Neural cell (in vitro differentiated cells): ENCODE measurements around the gene NSFL1C. TPM values are rescaled to one million over a fixed set of nuclear protein-coding genes. Genes with fewer than 3 reads are reported as not detected.
A peak's percentile ranks its signal among the peaks of the same experiment; 100 is the strongest.

Source experiments
- H2AFZ ChIP-seq: fragments of 200-600, 300-800 bp; sonication (generic), shearing (Covaris generic); 2 replicates; pipeline ENCODE4 v1.6.0; 2014; ENCODE audit warnings: low read depth, mild to moderate bottlenecking, antibody characterized with exemption, low read length, moderate library complexity
- H3F3A ChIP-seq: fragments of 200-600 bp; shearing (Covaris generic); 2 replicates; pipeline ENCODE4 v1.6.1; 2016; ENCODE audit warnings: mild to moderate bottlenecking, moderate library complexity, mixed read lengths, antibody characterized with exemption, low read length; ENCODE audit not compliant: insufficient read depth, poor library complexity, severe bottlenecking
- H3K27ac ChIP-seq: fragments of 200-600, 300-800 bp; sonication (generic), shearing (Covaris generic); 2 replicates; pipeline ENCODE4 v1.5.1; 2014; ENCODE audit warnings: mild to moderate bottlenecking, low read length, moderate library complexity
- H3K27me3 ChIP-seq: fragments of 300-800, 200-600 bp; sonication (generic), shearing (Covaris generic); 2 replicates; pipeline ENCODE4 v1.6.0; 2014; ENCODE audit warnings: mild to moderate bottlenecking, low read depth, low read length, moderate library complexity; ENCODE audit not compliant: insufficient read depth
- H3K36me3 ChIP-seq: fragments of 300-800, 200-600 bp; sonication (generic), shearing (Covaris generic); 2 replicates; pipeline ENCODE4 v1.5.1; 2014; ENCODE audit warnings: mild to moderate bottlenecking, antibody characterized with exemption, low read length, moderate library complexity; ENCODE audit not compliant: insufficient read depth
- H3K4me2 ChIP-seq: fragments of 300-800, 200-600 bp; sonication (generic), shearing (Covaris generic); 2 replicates; pipeline ENCODE4 v1.6.0; 2014; ENCODE audit warnings: mild to moderate bottlenecking, low read length
- H3K4me3 ChIP-seq: fragments of 300-800, 200-600 bp; sonication (generic), shearing (Covaris generic); 2 replicates; pipeline ENCODE4 v1.5.1; 2014; ENCODE audit warnings: mild to moderate bottlenecking, low read length, moderate library complexity
- H3K79me2 ChIP-seq: fragments of 200-600 bp; shearing (Covaris generic); replicated peaks from 2 replicates; pipeline ENCODE4 v1.6.0; 2014; ENCODE audit warnings: mild to moderate bottlenecking, low read length, moderate library complexity; ENCODE audit not compliant: insufficient read depth
- H3K9ac ChIP-seq: fragments of 300-800, 200-600 bp; sonication (generic), shearing (Covaris generic); 2 replicates; pipeline ENCODE4 v1.6.1; 2016; ENCODE audit warnings: mild to moderate bottlenecking, low read length, mixed read lengths
- H3K9me2 ChIP-seq: fragments of 200-600 bp; shearing (Covaris generic); 2 replicates; pipeline ENCODE4 v1.6.1; 2016; ENCODE audit warnings: mild to moderate bottlenecking, low read length, mixed read lengths; ENCODE audit not compliant: insufficient read depth
- H3K9me3 ChIP-seq: fragments of 200-600, 300-800 bp; sonication (generic), shearing (Covaris generic); 2 replicates; pipeline ENCODE4 v1.6.1; 2016; ENCODE audit warnings: mild to moderate bottlenecking, mixed run types, low read length, moderate library complexity, mixed read lengths
- H4K20me1 ChIP-seq: fragments of 200-600 bp; shearing (Covaris generic); 2 replicates; pipeline ENCODE4 v1.6.1; 2016; ENCODE audit warnings: mild to moderate bottlenecking, mixed run types; ENCODE audit not compliant: insufficient read depth
- EP300 ChIP-seq: fragments of 450-650 bp; conservative IDR thresholded peaks from 2 replicates; pipeline ENCODE4 v1.6.1; 2014; ENCODE audit warnings: antibody characterized with exemption, mild to moderate bottlenecking, moderate library complexity; ENCODE audit not compliant: poor library complexity, severe bottlenecking
- EZH2 ChIP-seq: fragments of 200-600, 300-800 bp; shearing (Covaris generic), sonication (generic); IDR thresholded peaks from 2 replicates; pipeline ENCODE4 v1.6.1; 2014; ENCODE audit warnings: antibody characterized with exemption, low read length, borderline replicate concordance, mild to moderate bottlenecking; ENCODE audit not compliant: insufficient read depth, poor library complexity, severe bottlenecking
- MXI1 ChIP-seq: fragments of 450-650 bp; conservative IDR thresholded peaks from 2 replicates; pipeline ENCODE4 v1.6.1; 2014; ENCODE audit warnings: antibody characterized with exemption, mild to moderate bottlenecking; ENCODE audit not compliant: poor library complexity, severe bottlenecking
- POLR2AphosphoS5 ChIP-seq: IDR thresholded peaks from 2 replicates; pipeline ENCODE4 v1.6.1; 2012
- RAD21 ChIP-seq: fragments of 450-650 bp; conservative IDR thresholded peaks from 2 replicates; pipeline ENCODE4 v1.6.1; 2014; ENCODE audit warnings: antibody characterized with exemption, mild to moderate bottlenecking, moderate library complexity
- SMC3 ChIP-seq: fragments of 450-650 bp; conservative IDR thresholded peaks from 2 replicates; pipeline ENCODE4 v1.6.1; 2014; ENCODE audit warnings: antibody characterized with exemption, mild to moderate bottlenecking, moderate library complexity; ENCODE audit not compliant: poor library complexity
- TAF1 ChIP-seq: IDR thresholded peaks from 2 replicates; pipeline ENCODE4 v1.6.1; 2012; ENCODE audit warnings: low read depth
- polyA plus RNA-seq: library from polyadenylated mRNA; depleted of rRNA; stranded (reverse); fragments of >200 nt; gene quantifications from 2 replicates; pipeline ENCODE4 v1.2.3, GENCODE V29; 2014
- TF ChIP-seq, protein P1 (sequence below): fragments of 450-650 bp; IDR thresholded peaks from 2 replicates; pipeline ENCODE4 v1.5.1; 2014; ENCODE audit warnings: antibody characterized with exemption, mild to moderate bottlenecking, moderate library complexity; ENCODE audit not compliant: poor library complexity, severe bottlenecking
- TF ChIP-seq, protein P2 (sequence below): IDR thresholded peaks from 2 replicates; pipeline ENCODE4 v1.6.1; 2012; ENCODE audit warnings: borderline replicate concordance

NSFL1C gene
- polyA plus RNA-seq, 1 donor from 2014 or later, result 48.7 TPM

DNA sequence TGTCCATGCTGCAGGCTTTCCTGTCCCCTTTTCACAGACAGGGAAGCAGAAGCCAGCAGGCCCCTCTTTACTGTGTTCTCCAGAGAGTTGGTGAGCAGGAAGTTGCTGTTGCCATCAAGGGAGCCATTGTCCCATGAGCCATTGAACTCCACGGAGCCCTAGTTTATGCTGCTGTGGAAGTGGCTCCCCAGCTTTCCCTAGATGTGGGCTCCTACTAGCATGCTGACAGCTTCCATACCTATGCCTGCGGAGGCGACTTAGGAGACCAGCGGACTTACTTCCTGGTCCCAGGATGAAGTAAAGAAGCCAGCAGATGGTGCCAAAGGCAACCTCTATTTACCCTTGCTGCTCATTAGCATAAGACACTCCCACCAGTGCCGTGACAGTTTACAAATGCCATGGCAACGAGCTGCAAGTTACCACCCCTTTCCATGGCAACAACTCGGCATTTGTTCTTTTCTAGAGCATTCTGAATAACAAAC lies 43.0 kb downstream of the NSFL1C start:
- Histone ChIP-seq H3F3A (no peaks in the 10 kb centered on the region), H3K79me2 (no peaks in the 10 kb centered on the region), H2AFZ (no peak overlapping the region), H3K9me3 (no peaks in the 10 kb centered on the region), H3K27me3 (no peaks in the 10 kb centered on the region), H3K27ac (no peak overlapping the region), H4K20me1 (no peaks in the 10 kb centered on the region), H3K36me3 (no peaks in the 10 kb centered on the region), H3K9me2 (no peaks in the 10 kb centered on the region), H3K4me3 (no peak overlapping the region), H3K9ac (no peak overlapping the region), H3K4me2 (no peak overlapping the region)
- TF ChIP-seq SMC3 (peak; percentile 45), MXI1 (no peak), RAD21 (peak; percentile 21), EZH2 (no peak)
- TF ChIP-seq, protein P1, sequence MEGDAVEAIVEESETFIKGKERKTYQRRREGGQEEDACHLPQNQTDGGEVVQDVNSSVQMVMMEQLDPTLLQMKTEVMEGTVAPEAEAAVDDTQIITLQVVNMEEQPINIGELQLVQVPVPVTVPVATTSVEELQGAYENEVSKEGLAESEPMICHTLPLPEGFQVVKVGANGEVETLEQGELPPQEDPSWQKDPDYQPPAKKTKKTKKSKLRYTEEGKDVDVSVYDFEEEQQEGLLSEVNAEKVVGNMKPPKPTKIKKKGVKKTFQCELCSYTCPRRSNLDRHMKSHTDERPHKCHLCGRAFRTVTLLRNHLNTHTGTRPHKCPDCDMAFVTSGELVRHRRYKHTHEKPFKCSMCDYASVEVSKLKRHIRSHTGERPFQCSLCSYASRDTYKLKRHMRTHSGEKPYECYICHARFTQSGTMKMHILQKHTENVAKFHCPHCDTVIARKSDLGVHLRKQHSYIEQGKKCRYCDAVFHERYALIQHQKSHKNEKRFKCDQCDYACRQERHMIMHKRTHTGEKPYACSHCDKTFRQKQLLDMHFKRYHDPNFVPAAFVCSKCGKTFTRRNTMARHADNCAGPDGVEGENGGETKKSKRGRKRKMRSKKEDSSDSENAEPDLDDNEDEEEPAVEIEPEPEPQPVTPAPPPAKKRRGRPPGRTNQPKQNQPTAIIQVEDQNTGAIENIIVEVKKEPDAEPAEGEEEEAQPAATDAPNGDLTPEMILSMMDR, result peak; percentile 44
- TF ChIP-seq, protein P2, sequence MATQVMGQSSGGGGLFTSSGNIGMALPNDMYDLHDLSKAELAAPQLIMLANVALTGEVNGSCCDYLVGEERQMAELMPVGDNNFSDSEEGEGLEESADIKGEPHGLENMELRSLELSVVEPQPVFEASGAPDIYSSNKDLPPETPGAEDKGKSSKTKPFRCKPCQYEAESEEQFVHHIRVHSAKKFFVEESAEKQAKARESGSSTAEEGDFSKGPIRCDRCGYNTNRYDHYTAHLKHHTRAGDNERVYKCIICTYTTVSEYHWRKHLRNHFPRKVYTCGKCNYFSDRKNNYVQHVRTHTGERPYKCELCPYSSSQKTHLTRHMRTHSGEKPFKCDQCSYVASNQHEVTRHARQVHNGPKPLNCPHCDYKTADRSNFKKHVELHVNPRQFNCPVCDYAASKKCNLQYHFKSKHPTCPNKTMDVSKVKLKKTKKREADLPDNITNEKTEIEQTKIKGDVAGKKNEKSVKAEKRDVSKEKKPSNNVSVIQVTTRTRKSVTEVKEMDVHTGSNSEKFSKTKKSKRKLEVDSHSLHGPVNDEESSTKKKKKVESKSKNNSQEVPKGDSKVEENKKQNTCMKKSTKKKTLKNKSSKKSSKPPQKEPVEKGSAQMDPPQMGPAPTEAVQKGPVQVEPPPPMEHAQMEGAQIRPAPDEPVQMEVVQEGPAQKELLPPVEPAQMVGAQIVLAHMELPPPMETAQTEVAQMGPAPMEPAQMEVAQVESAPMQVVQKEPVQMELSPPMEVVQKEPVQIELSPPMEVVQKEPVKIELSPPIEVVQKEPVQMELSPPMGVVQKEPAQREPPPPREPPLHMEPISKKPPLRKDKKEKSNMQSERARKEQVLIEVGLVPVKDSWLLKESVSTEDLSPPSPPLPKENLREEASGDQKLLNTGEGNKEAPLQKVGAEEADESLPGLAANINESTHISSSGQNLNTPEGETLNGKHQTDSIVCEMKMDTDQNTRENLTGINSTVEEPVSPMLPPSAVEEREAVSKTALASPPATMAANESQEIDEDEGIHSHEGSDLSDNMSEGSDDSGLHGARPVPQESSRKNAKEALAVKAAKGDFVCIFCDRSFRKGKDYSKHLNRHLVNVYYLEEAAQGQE, result no peak

DNA sequence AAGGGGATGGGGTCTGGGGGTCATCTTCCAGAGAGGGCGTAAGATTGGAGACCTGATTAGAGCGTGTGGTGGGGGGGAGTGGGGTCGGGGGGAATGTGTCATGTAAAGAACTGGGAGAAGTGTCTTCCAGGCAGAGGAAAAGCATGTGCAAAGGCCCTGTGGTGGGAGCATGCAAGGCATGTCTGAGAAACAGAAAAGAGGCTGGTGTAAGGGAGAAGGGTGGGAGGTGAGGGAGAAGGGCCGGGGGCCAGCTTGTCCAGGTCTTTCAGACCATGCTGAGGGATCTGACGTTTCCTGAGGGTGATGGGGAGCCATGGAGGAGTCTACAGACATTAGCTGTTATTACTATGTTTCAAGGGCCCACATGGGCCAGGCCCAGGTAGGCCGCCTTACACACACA lies 43.4 kb downstream of the NSFL1C start:
- no peaks in the 10 kb centered on the region for H3K79me2 ChIP-seq
- TF ChIP-seq EP300 (no peak), MXI1 (no peak), EZH2 (no peak), SMC3 (no peak), POLR2AphosphoS5 (no peak), RAD21 (no peak), TAF1 (no peak)
- TF ChIP-seq, protein P1, result no peak
- TF ChIP-seq, protein P2, result no peak
- no peaks in the 10 kb centered on the region for H3K9me2 ChIP-seq
- no peaks in the 10 kb centered on the region for H4K20me1 ChIP-seq
- H3F3A ChIP-seq, result no peaks in the 10 kb centered on the region
- H3K36me3 ChIP-seq, result no peaks in the 10 kb centered on the region
- H3K9ac ChIP-seq, result no peak overlapping the region
- no peaks in the 10 kb centered on the region for H3K27me3 ChIP-seq
- H3K9me3 ChIP-seq, result no peaks in the 10 kb centered on the region
- H2AFZ ChIP-seq, result no peak overlapping the region
- H3K27ac ChIP-seq, result no peak overlapping the region
- no peak overlapping the region for H3K4me3 ChIP-seq
- H3K4me2 ChIP-seq, result no peak overlapping the region
